GM12874 (cell line): ENCODE data around the gene RFTN1.
A peak's percentile ranks its signal among the peaks of the same experiment; 100 is the strongest.

Experiments
- TF ChIP-seq, protein P1 (sequence below): IDR thresholded peaks from 2 replicates; pipeline ENCODE4 v1.5.1; 2011; ENCODE audit warnings: low read depth, mild to moderate bottlenecking, control low read depth, low read length, moderate library complexity; ENCODE audit not compliant: insufficient read depth

Gene RFTN1, protein sequence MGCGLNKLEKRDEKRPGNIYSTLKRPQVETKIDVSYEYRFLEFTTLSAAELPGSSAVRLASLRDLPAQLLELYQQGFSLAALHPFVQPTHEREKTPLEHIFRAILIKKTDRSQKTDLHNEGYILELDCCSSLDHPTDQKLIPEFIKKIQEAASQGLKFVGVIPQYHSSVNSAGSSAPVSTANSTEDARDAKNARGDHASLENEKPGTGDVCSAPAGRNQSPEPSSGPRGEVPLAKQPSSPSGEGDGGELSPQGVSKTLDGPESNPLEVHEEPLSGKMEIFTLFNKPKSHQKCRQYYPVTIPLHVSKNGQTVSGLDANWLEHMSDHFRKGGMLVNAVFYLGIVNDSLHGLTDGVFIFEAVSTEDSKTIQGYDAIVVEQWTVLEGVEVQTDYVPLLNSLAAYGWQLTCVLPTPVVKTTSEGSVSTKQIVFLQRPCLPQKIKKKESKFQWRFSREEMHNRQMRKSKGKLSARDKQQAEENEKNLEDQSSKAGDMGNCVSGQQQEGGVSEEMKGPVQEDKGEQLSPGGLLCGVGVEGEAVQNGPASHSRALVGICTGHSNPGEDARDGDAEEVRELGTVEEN

DNA sequence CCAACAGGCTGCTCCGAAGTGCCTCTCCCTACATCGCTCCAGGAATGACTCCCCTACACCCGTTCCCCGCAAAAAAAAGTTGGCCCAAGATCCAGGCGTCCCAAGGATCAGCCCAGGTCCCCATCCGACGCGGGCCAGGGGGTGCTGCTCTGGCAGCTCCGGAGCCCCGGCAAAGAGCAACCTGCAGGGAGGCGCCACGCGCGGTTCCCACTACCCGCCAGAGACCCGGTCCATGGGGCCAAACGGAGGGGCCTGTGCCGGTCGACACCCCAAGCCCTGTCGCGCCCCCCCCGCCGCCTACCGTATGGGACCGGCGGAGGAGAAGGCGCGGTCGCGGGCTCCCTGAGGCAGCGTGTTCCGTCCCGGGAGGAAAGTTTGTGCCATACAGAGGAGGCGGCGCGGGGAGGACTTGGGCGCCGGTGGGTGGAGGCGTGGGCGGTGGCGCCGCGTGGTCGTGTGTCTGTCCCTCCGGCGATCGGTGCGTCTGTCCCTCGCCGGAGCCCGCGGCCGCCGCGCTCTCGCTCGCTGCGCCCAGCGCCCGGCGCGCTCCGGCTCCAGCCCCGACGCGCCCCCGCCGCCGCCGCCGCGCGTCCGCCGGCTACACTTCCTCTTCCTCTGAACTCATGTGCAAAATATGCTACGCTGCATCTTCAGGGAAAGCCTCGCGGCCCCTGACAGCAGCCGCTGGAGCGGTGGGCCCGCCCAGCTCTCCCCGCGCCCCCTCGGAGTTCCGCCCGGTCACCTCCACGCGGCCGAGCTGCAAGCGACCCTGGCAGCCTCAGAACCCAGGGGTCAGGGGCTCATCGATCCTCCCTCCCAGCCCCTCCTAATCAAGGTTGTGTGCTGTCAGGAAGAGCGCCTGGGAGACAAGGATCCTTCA is at the start of gene RFTN1:
TSS of gene RFTN1 (minus strand) at position 559 of the 880 bp plus-strand sequence. CDS start 19,830 bp downstream, outside the sequence.
- TF ChIP-seq, protein P1, sequence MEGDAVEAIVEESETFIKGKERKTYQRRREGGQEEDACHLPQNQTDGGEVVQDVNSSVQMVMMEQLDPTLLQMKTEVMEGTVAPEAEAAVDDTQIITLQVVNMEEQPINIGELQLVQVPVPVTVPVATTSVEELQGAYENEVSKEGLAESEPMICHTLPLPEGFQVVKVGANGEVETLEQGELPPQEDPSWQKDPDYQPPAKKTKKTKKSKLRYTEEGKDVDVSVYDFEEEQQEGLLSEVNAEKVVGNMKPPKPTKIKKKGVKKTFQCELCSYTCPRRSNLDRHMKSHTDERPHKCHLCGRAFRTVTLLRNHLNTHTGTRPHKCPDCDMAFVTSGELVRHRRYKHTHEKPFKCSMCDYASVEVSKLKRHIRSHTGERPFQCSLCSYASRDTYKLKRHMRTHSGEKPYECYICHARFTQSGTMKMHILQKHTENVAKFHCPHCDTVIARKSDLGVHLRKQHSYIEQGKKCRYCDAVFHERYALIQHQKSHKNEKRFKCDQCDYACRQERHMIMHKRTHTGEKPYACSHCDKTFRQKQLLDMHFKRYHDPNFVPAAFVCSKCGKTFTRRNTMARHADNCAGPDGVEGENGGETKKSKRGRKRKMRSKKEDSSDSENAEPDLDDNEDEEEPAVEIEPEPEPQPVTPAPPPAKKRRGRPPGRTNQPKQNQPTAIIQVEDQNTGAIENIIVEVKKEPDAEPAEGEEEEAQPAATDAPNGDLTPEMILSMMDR, result no peak

DNA sequence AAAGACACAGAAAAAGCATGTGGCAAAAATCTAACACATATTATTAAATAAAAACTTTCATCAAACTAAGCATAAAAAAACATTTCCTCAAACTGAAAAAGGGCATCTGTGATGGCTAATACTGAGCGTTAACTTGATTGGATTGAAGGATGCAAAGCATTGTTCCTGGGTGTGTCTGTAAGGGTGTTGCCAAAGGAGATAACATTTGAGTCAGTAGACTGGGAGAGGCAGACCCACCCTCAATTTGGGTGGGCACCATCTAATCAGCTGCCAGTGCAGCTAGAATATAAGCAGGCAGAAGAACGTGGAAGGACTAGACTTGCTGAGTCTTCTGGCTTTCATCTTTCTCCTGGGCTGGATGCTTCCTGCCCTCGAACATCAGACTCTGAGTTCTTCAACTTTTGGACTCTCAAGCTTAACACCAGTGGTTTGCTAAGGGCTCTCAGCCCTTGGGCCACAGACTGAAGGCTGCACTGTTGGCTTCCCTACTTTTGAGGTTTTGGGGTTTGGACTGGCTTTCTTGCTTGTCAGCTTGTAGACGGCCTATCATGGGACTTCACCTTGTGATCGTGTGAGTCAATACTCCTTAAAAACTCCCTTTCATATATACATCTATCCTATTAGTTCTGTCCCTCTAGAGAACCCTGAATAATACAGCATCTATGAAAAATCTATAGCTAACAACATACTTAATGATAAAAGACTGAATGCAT is 46.3 kb upstream of the RFTN1 start:
- TF ChIP-seq, protein P1, result no peak

DNA sequence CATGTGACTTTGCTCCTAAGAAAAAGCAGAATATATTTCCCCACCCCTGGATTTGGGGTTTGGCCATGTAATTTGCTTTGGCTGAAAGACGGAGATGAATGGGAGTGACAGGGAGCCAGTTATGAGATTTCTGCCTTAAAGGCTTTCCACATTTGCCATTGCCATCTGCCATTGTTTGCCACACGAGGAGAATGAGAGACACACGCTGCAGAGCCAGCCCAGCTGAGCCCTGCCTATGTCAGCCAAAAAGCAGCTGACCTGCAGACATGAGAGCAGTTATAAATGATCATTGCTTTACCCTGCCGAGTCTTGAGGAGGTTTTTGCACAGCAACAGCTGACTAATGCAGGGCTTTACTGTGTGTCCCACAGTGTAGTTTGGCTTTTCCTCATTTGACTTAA is 40.6 kb upstream of the RFTN1 start:
- TF ChIP-seq, protein P1, result no peak

DNA sequence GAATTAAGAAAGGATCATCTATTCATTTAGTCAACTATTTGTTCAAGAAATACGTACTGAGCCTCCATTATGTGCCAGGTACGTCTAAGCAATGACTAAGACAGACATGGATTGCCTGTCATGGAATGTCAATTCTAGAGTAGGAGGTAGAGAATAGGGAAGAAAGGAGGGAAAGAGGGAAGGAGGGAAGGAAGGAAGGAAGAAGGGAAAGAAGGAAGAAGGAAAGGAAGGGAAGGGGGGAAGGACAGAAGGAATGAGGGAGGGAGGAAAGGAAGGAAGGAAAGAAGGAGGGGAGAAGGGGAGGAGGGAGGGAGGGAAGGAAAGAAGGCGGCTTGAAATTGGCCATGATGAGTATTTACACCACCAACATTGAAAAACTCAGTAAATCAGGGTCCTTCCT is 39.3 kb upstream of the RFTN1 start:
- TF ChIP-seq, protein P1, result no peak

DNA sequence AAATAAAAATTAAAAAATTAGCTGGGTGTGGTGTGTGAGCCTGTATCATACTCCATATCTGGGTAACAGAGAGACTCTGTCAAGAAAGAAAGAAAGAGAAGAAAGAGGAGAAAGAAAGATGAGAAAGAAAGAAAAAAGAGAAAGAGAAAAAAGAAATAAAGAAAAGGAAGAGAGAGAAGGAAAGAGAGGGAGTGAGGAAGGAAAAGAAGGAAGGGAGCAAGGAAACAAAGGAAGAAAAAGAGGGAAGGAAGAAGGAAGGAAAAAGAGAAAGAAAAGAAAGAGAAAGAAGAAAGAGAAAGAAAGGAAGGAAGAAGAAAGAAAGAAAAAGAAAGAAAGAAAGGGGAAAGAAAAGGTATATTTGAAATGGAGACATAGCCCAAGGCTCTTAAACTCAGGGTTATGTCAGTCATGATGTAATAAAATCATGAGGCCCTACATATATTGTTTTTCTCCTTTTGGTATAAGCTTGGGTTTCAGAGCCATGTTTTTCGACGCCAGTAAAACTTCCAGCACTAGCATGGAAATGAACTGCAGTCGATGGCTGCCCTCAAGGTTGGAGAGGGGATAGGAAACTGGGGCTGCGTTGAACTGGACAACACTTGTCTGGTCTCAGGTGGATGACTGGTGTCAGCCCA is 38.0 kb upstream of the RFTN1 start:
- TF ChIP-seq, protein P1, result no peak

DNA sequence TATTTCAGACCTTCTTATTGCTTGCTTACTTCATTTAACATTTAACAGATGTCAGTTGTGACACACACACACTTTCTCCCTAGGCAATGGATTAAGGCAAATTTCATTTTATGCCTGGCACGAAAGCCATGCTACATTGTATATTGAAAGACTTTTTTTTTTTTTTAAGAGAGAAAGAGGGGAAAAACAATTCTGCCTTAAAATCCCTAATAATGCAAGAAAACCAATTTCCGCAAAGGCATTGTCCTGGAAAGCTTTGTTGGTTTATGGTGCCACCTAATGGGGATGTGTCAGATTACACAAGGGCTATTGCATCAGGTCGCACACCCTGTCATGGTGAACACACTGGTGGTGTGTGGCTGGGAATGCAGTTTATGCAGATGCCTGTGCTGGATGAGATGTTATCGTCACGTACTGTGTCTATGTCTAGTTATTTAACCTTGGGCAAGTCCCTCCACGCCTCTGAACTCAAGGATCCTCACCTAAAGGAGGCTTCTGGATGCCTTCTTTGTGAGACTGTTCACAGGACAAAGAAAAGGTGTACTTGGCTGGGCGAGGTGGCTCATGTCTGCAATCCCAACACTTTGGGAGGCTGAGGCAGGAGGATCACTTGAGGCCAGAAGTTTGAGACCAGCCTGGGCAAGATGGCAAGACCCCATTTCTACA is 37.3 kb upstream of the RFTN1 start:
- TF ChIP-seq, protein P1, result peak; percentile 76
